Measurements from ENCODE around the gene PCDHB6.
"Not testable (repeated sequence)": the region's sequence is repeated elsewhere in the genome, so short reads cannot be mapped to it uniquely, and the experiment has no call there.

The PCDHB6 gene
- long read RNA-seq, result 0 reads

DNA sequence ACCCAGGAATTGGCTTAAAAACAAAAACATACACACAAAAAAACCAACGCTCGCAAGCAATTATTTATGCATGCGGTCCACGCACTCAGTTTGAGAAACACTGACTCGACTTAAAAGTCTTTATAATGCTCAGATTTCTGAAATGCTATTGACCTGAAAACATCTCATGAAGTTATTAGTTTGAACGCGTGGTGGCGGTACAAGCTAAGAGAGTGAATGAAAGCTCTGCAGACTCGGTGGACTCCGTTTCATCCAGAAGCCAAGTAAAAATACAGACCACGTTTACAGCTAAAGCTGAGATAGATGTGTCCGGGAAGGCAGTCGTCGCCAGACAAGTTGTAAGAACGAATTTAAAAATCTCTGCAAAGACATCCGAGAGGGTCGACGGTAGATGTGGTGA, at the start of gene PCDHB6:
PCDHB6 (plus strand) TSS at position 246 of the 400 bp plus-strand sequence. CDS start 201 bp downstream, outside the sequence.
- Histone ChIP-seq H3K27me3 (ENCODE audit: insufficient read depth, poor library complexity, severe bottlenecking) (no peaks in the 10 kb centered on the region), H3K4me3 (replicated peaks; ENCODE audit: insufficient read depth, low read length) (no peak within 1 kb of the TSS), H3K27ac (replicated peaks) (no peak within 1 kb of the TSS)
- no peak for TF ChIP-seq SPI1 (IDR thresholded peaks at IDR 0.05; ENCODE audit: borderline replicate concordance, low read depth)
- no peak for TF ChIP-seq GABPA (IDR thresholded peaks at IDR 0.05; ENCODE audit: low read depth)
- TF ChIP-seq POLR2AphosphoS5 (IDR thresholded peaks at IDR 0.05; ENCODE audit: low read depth), result no peak
- TF ChIP-seq, protein P1, sequence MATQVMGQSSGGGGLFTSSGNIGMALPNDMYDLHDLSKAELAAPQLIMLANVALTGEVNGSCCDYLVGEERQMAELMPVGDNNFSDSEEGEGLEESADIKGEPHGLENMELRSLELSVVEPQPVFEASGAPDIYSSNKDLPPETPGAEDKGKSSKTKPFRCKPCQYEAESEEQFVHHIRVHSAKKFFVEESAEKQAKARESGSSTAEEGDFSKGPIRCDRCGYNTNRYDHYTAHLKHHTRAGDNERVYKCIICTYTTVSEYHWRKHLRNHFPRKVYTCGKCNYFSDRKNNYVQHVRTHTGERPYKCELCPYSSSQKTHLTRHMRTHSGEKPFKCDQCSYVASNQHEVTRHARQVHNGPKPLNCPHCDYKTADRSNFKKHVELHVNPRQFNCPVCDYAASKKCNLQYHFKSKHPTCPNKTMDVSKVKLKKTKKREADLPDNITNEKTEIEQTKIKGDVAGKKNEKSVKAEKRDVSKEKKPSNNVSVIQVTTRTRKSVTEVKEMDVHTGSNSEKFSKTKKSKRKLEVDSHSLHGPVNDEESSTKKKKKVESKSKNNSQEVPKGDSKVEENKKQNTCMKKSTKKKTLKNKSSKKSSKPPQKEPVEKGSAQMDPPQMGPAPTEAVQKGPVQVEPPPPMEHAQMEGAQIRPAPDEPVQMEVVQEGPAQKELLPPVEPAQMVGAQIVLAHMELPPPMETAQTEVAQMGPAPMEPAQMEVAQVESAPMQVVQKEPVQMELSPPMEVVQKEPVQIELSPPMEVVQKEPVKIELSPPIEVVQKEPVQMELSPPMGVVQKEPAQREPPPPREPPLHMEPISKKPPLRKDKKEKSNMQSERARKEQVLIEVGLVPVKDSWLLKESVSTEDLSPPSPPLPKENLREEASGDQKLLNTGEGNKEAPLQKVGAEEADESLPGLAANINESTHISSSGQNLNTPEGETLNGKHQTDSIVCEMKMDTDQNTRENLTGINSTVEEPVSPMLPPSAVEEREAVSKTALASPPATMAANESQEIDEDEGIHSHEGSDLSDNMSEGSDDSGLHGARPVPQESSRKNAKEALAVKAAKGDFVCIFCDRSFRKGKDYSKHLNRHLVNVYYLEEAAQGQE (IDR thresholded peaks at IDR 0.05; ENCODE audit: insufficient replicate concordance, low read depth), result no peak
- TF ChIP-seq, protein P2, sequence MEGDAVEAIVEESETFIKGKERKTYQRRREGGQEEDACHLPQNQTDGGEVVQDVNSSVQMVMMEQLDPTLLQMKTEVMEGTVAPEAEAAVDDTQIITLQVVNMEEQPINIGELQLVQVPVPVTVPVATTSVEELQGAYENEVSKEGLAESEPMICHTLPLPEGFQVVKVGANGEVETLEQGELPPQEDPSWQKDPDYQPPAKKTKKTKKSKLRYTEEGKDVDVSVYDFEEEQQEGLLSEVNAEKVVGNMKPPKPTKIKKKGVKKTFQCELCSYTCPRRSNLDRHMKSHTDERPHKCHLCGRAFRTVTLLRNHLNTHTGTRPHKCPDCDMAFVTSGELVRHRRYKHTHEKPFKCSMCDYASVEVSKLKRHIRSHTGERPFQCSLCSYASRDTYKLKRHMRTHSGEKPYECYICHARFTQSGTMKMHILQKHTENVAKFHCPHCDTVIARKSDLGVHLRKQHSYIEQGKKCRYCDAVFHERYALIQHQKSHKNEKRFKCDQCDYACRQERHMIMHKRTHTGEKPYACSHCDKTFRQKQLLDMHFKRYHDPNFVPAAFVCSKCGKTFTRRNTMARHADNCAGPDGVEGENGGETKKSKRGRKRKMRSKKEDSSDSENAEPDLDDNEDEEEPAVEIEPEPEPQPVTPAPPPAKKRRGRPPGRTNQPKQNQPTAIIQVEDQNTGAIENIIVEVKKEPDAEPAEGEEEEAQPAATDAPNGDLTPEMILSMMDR (IDR thresholded peaks at IDR 0.05; ENCODE audit: insufficient read depth, low read length), result no peak
- no peak for DNase-seq (ENCODE audit: low read depth in 1 of 2, low spot score in 1 of 2)

DNA sequence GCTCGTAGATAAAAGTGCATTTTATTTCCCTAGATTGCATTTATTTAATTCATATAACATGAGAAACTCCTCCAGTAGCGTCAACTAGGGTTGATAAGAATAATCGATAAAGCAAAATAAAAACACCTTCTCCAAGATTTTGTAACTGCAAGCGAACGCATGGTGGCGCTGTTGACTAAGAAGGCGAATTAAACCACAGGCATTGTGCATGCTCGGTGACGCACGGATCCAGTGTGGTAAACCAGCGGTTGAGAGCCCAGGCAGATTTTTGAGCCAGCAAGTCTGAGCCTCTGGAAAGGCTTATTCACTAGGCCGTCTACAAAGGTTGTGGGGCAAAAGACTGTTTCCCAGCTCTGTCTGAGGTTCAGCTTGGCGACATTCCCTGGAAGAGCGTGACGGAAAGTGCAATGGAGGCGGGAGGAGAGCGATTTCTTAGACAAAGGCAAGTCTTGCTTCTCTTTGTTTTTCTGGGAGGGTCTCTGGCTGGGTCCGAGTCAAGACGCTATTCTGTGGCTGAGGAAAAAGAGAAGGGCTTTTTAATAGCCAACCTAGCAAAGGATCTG, 49.5 kb upstream of the PCDHB6 start, which contains the start of gene PCDHB3:
PCDHB3 (plus strand) TSS at position 231 of the 563 bp plus-strand sequence; CDS start at position 408, 177 bp downstream.
- peak; percentile 13 to 21 for DNase-seq (ENCODE audit: low read depth in 1 of 2, low spot score in 1 of 2)
- TF ChIP-seq GABPA (IDR thresholded peaks at IDR 0.05; ENCODE audit: low read depth) (no peak), SPI1 (IDR thresholded peaks at IDR 0.05; ENCODE audit: borderline replicate concordance, low read depth) (no peak), POLR2AphosphoS5 (IDR thresholded peaks at IDR 0.05; ENCODE audit: low read depth) (no peak)
- TF ChIP-seq, protein P2 (IDR thresholded peaks at IDR 0.05; ENCODE audit: insufficient read depth, low read length), result peak; percentile 6
- TF ChIP-seq, protein P1 (IDR thresholded peaks at IDR 0.05; ENCODE audit: insufficient replicate concordance, low read depth), result no peak
- H3K27me3 ChIP-seq (ENCODE audit: insufficient read depth, poor library complexity, severe bottlenecking), result no peaks in the 10 kb centered on the region
- no peak within 1 kb of the TSS for H3K27ac ChIP-seq (replicated peaks)
- H3K4me3 ChIP-seq (replicated peaks; ENCODE audit: insufficient read depth, low read length), result no peak within 1 kb of the TSS

DNA sequence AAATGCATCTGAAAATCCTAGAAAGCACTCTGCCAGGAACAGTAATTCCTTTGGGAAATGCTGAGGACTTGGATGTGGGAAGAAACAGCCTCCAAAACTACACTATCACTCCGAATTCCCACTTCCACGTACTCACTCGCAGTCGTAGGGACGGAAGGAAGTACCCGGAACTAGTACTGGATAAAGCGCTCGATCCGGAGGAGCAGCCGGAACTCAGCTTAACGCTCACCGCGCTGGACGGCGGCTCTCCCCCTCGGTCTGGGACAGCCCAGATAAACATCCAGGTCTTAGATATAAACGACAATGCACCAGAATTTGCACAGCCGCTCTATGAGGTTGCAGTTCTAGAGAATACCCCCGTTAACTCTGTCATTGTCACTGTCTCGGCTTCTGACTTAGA, 48.8 kb upstream of the PCDHB6 start:
- Histone ChIP-seq H3K4me3 (replicated peaks; ENCODE audit: insufficient read depth, low read length) (no peak overlapping the region), H3K27me3 (ENCODE audit: insufficient read depth, poor library complexity, severe bottlenecking) (no peaks in the 10 kb centered on the region), H3K27ac (replicated peaks) (no peak overlapping the region)
- TF ChIP-seq POLR2AphosphoS5 (IDR thresholded peaks at IDR 0.05; ENCODE audit: low read depth) (no peak), GABPA (IDR thresholded peaks at IDR 0.05; ENCODE audit: low read depth) (no peak), SPI1 (IDR thresholded peaks at IDR 0.05; ENCODE audit: borderline replicate concordance, low read depth) (no peak)
- TF ChIP-seq, protein P1 (IDR thresholded peaks at IDR 0.05; ENCODE audit: insufficient replicate concordance, low read depth), result no peak
- TF ChIP-seq, protein P2 (IDR thresholded peaks at IDR 0.05; ENCODE audit: insufficient read depth, low read length), result no peak
- DNase-seq (ENCODE audit: low read depth in 1 of 2, low spot score in 1 of 2), result no peak

DNA sequence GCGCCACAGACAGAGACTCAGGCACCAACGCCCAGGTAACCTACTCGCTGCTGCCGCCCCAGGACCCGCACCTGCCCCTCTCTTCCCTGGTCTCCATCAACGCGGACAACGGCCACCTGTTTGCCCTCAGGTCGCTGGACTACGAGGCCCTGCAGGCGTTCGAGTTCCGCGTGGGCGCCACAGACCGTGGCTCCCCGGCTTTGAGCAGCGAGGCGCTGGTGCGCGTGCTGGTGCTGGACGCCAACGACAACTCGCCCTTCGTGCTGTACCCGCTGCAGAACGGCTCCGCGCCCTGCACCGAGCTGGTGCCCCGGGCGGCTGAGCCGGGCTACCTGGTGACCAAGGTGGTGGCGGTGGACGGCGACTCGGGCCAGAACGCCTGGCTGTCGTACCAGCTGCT, 47.8 kb upstream of the PCDHB6 start:
- not testable (repeated sequence) for DNase-seq (ENCODE audit: low read depth in 1 of 2, low spot score in 1 of 2); H3K27ac ChIP-seq (replicated peaks); H3K4me3 ChIP-seq (replicated peaks; ENCODE audit: insufficient read depth, low read length); H3K27me3 ChIP-seq (ENCODE audit: insufficient read depth, poor library complexity, severe bottlenecking)

DNA sequence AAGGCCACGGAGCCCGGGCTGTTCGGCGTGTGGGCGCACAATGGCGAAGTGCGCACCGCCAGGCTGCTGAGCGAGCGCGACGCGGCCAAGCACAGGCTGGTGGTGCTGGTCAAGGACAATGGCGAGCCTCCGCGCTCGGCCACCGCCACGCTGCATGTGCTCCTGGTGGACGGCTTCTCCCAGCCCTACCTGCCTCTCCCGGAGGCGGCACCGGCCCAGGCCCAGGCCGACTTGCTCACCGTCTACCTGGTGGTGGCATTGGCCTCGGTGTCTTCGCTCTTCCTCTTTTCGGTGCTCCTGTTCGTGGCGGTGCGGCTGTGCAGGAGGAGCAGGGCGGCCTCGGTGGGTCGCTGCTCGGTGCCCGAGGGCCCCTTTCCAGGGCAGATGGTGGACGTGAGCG, 47.4 kb upstream of the PCDHB6 start:
- not testable (repeated sequence) for H3K27me3 ChIP-seq (ENCODE audit: insufficient read depth, poor library complexity, severe bottlenecking); H3K27ac ChIP-seq (replicated peaks); H3K4me3 ChIP-seq (replicated peaks; ENCODE audit: insufficient read depth, low read length); DNase-seq (ENCODE audit: low read depth in 1 of 2, low spot score in 1 of 2)
